GM12878 (cell line): Measurements from ENCODE around the gene VMP1. TPM values are rescaled to one million over a fixed set of nuclear protein-coding genes. Genes with fewer than 3 reads are reported as not detected.

Experiments
- ASH2L ChIP-seq: fragments of 300-600, 200-600 bp; sonication (generic); IDR thresholded peaks from 2 replicates; pipeline ENCODE4 v1.6.1; 2017; ENCODE audit warnings: low read depth, mild to moderate bottlenecking, borderline replicate concordance
- CBFB ChIP-seq: IDR thresholded peaks from 2 replicates; pipeline ENCODE4 v1.6.1; 2016; ENCODE audit warnings: antibody characterized with exemption, low read depth
- CEBPB ChIP-seq, 2 experiments: fragments of 150-350 bp in 1 of 2; IDR thresholded peaks; 2 replicates each; pipeline ENCODE4 v1.6.1; 2012 to 2014; ENCODE audit warnings: low read depth in 2 of 2, low read length in 2 of 2, borderline replicate concordance in 1 of 2, inconsistent platforms in 1 of 2
- EP300 ChIP-seq, 2 experiments: fragments of 150-350 bp in 1 of 2; IDR thresholded peaks; 2 replicates each; pipeline ENCODE4 v1.6.1; 2011 to 2012; ENCODE audit warnings: low read depth in 2 of 2, low read length in 2 of 2, borderline replicate concordance in 1 of 2, improper control_type of control experiment in 1 of 2, inconsistent platforms in 1 of 2; ENCODE audit not compliant: control insufficient read depth in 1 of 2
- ETV6 ChIP-seq, 2 experiments: fragments of 450-650 bp in 1 of 2; IDR thresholded peaks in 1 of 2; conservative IDR thresholded peaks in 1 of 2; 2 replicates each; pipeline ENCODE4 v1.6.1; 2014; ENCODE audit warnings: antibody characterized with exemption in 1 of 2, borderline replicate concordance in 1 of 2, low read depth in 1 of 2, mild to moderate bottlenecking in 1 of 2, moderate library complexity in 1 of 2
- HCFC1 ChIP-seq: fragments of 150-350 bp; IDR thresholded peaks from 2 replicates; pipeline ENCODE4 v1.6.1; 2014; ENCODE audit warnings: low read length
- HDAC2 ChIP-seq: fragments of 200-600 bp; sonication (generic); IDR thresholded peaks from 2 replicates; pipeline ENCODE4 v1.6.1; 2017
- HDGF ChIP-seq: fragments of 450-650 bp; IDR thresholded peaks from 2 replicates; pipeline ENCODE4 v1.6.1; 2016; ENCODE audit warnings: antibody characterized with exemption
- JUNB ChIP-seq: IDR thresholded peaks from 2 replicates; pipeline ENCODE4 v1.6.1; 2016; ENCODE audit warnings: antibody characterized with exemption, mild to moderate bottlenecking
- KLF5 ChIP-seq: fragments of 450-650 bp; IDR thresholded peaks from 2 replicates; pipeline ENCODE4 v1.6.1; 2014; ENCODE audit warnings: mild to moderate bottlenecking; ENCODE audit not compliant: partially characterized antibody
- LARP7 ChIP-seq: fragments of 450-650 bp; IDR thresholded peaks from 2 replicates; pipeline ENCODE4 v1.6.1; 2017; ENCODE audit warnings: mild to moderate bottlenecking
- MEF2B ChIP-seq: fragments of 450-650 bp; IDR thresholded peaks from 2 replicates; pipeline ENCODE4 v1.6.1; 2018; ENCODE audit warnings: mild to moderate bottlenecking, moderate library complexity; ENCODE audit not compliant: partially characterized antibody, poor library complexity, severe bottlenecking
- MYB ChIP-seq: fragments of 150-350 bp; IDR thresholded peaks from 2 replicates; pipeline ENCODE4 v1.6.1; 2014; ENCODE audit warnings: mild to moderate bottlenecking, low read depth, low read length, borderline replicate concordance
- MYC ChIP-seq: IDR thresholded peaks from 2 replicates; pipeline ENCODE4 v1.6.1; 2011; ENCODE audit warnings: mild to moderate bottlenecking, low read length, moderate library complexity, inconsistent platforms; ENCODE audit not compliant: insufficient read depth, insufficient replicate concordance, insufficient read length, severe bottlenecking
- NBN ChIP-seq: fragments of 450-650 bp; IDR thresholded peaks from 2 replicates; pipeline ENCODE4 v1.6.1; 2016
- NR2F1 ChIP-seq: fragments of 450-650 bp; conservative IDR thresholded peaks from 2 replicates; pipeline ENCODE4 v1.6.1; 2017; ENCODE audit warnings: mild to moderate bottlenecking
- PAX5 ChIP-seq: IDR thresholded peaks from 2 replicates; pipeline ENCODE4 v1.6.1; 2011; ENCODE audit warnings: low read depth, low read length, borderline replicate concordance
- POU2F2 ChIP-seq: IDR thresholded peaks from 3 replicates; pipeline ENCODE4 v1.6.1; 2011; ENCODE audit warnings: low read depth, mild to moderate bottlenecking, low read length, borderline replicate concordance
- RFX5 ChIP-seq: IDR thresholded peaks from 2 replicates; pipeline ENCODE4 v1.6.1; 2011; ENCODE audit warnings: low read depth, low read length, improper control_type of control experiment
- SMAD5 ChIP-seq: IDR thresholded peaks from 2 replicates; pipeline ENCODE4 v1.6.1; 2016; ENCODE audit warnings: antibody characterized with exemption, low read depth
- SP1 ChIP-seq: IDR thresholded peaks from one replicate; pipeline ENCODE4 v1.6.1; 2011; ENCODE audit warnings: low read depth, low read length
- SUZ12 ChIP-seq: fragments of 200-600 bp; sonication (generic); IDR thresholded peaks from one replicate; pipeline ENCODE4 v1.6.1; 2018; ENCODE audit warnings: antibody characterized with exemption, mild to moderate bottlenecking; ENCODE audit not compliant: unreplicated experiment
- YBX1 ChIP-seq: fragments of 450-650 bp; IDR thresholded peaks from 2 replicates; pipeline ENCODE4 v1.6.1; 2016; ENCODE audit warnings: antibody characterized with exemption
- ZSCAN29 ChIP-seq: fragments of 450-650 bp; IDR thresholded peaks from 2 replicates; pipeline ENCODE4 v1.6.1; 2017; ENCODE audit warnings: mild to moderate bottlenecking, moderate library complexity
- ZZZ3 ChIP-seq: IDR thresholded peaks from 2 replicates; pipeline ENCODE4 v1.6.1; 2011; ENCODE audit warnings: low read depth; ENCODE audit not compliant: control insufficient read depth, insufficient read length
- polyA plus RNA-seq, 11 experiments: library from polyadenylated mRNA; depleted of rRNA in 4 of 11; unstranded in 6 of 11; stranded (reverse) in 5 of 11; fragments of >200 nt; fragmentation: Nextera tagmentation in 4 of 11; fragmentation: Illumina TruSeq in 1 of 11; extraction: Ambion mirVana in 4 of 11; extraction: Trizol in 1 of 11; gene quantifications; 1 replicate in 1 of 11; 2 replicates in 10 of 11; pipeline versions ENCODE4 v1.2.1 to v1.2.3, GENCODE V29; 2011 to 2016; ENCODE audit warnings: inconsistent platforms in 2 of 11, missing spikeins in 2 of 11, low read depth in 1 of 11
- total RNA-seq, 4 experiments: library from RNA; depleted of rRNA in 3 of 4; stranded (reverse); fragments of >200 nt in 3 of 4; fragmentation: Illumina TruSeq in 1 of 4; extraction: Trizol in 1 of 4; gene quantifications; 2 replicates each; pipeline versions ENCODE4 v1.2.1 to v1.2.3, GENCODE V29; 2013 to 2021
- TF ChIP-seq, protein P1 (sequence below): IDR thresholded peaks from 2 replicates; pipeline ENCODE4 v1.6.1; 2012; ENCODE audit warnings: low read length, inconsistent platforms
- TF ChIP-seq, protein P2 (sequence below): fragments of 450-650 bp; conservative IDR thresholded peaks from 2 replicates; pipeline ENCODE4 v1.6.1; 2017; ENCODE audit warnings: mild to moderate bottlenecking, moderate library complexity

Gene VMP1
- total and polyA plus RNA-seq, 10 of the 15 experiments (the other 5 are each of a cell fraction or from before 2014, with no cell fraction given) = 88.4 to 199 (median 132) TPM

GRCh38 chr17:59751955-59752413, 44.5 kb downstream of the VMP1 start (continued):
- TF ChIP-seq SMAD5 = no peak
- TF ChIP-seq PAX5 = peak; percentile 52; the same call in 1 of the 2 replicates
- no peak for TF ChIP-seq HDAC2
- TF ChIP-seq KLF5 = no peak
- TF ChIP-seq HDGF = no peak
- peak; percentile 61; the same call in 1 of the 2 replicates for TF ChIP-seq CBFB
- no peak for TF ChIP-seq CEBPB (IDR thresholded peaks at IDR 0.05; ENCODE audit: borderline replicate concordance in 1 of 2, low read depth in 2 of 2, low read length in 2 of 2)
- 0 out of 4 replicates have a peak, but pooled peaks of 1 of the 2 experiments have one; percentile 21 for TF ChIP-seq EP300 (IDR thresholded peaks at IDR 0.05; ENCODE audit: borderline replicate concordance in 1 of 2, control insufficient read depth in 1 of 2, low read depth in 2 of 2, low read length in 2 of 2)
- TF ChIP-seq NBN = no peak
- TF ChIP-seq JUNB = peak; percentile 98
- no peak for TF ChIP-seq MYC
- TF ChIP-seq ZSCAN29 = no peak
- TF ChIP-seq LARP7 = no peak
- TF ChIP-seq SUZ12 = no peak
- TF ChIP-seq, protein P1, sequence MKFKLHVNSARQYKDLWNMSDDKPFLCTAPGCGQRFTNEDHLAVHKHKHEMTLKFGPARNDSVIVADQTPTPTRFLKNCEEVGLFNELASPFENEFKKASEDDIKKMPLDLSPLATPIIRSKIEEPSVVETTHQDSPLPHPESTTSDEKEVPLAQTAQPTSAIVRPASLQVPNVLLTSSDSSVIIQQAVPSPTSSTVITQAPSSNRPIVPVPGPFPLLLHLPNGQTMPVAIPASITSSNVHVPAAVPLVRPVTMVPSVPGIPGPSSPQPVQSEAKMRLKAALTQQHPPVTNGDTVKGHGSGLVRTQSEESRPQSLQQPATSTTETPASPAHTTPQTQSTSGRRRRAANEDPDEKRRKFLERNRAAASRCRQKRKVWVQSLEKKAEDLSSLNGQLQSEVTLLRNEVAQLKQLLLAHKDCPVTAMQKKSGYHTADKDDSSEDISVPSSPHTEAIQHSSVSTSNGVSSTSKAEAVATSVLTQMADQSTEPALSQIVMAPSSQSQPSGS = peak; percentile 77
- TF ChIP-seq MEF2B = no peak
- TF ChIP-seq HCFC1 = no peak
- TF ChIP-seq MYB = no peak
- no peak for TF ChIP-seq RFX5
- TF ChIP-seq POU2F2 = no peak
- TF ChIP-seq SP1 = no peak
- TF ChIP-seq YBX1 = no peak
- no peak for TF ChIP-seq NR2F1
- no peak for TF ChIP-seq ASH2L
- TF ChIP-seq ETV6 (conservative IDR thresholded peaks at IDR 0.05 in 1 of 2, IDR thresholded peaks at IDR 0.05 in 1 of 2; ENCODE audit: borderline replicate concordance in 1 of 2, low read depth in 1 of 2) = peak in 1 of 2 experiments; percentile 36; a peak in 1 of 4 replicates
- TF ChIP-seq ZZZ3 = no peak
- TF ChIP-seq, protein P2, sequence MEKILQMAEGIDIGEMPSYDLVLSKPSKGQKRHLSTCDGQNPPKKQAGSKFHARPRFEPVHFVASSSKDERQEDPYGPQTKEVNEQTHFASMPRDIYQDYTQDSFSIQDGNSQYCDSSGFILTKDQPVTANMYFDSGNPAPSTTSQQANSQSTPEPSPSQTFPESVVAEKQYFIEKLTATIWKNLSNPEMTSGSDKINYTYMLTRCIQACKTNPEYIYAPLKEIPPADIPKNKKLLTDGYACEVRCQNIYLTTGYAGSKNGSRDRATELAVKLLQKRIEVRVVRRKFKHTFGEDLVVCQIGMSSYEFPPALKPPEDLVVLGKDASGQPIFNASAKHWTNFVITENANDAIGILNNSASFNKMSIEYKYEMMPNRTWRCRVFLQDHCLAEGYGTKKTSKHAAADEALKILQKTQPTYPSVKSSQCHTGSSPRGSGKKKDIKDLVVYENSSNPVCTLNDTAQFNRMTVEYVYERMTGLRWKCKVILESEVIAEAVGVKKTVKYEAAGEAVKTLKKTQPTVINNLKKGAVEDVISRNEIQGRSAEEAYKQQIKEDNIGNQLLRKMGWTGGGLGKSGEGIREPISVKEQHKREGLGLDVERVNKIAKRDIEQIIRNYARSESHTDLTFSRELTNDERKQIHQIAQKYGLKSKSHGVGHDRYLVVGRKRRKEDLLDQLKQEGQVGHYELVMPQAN = no peak
